ENCODE measurements around the gene FGF7.

- TF ChIP-seq, protein P1, sequence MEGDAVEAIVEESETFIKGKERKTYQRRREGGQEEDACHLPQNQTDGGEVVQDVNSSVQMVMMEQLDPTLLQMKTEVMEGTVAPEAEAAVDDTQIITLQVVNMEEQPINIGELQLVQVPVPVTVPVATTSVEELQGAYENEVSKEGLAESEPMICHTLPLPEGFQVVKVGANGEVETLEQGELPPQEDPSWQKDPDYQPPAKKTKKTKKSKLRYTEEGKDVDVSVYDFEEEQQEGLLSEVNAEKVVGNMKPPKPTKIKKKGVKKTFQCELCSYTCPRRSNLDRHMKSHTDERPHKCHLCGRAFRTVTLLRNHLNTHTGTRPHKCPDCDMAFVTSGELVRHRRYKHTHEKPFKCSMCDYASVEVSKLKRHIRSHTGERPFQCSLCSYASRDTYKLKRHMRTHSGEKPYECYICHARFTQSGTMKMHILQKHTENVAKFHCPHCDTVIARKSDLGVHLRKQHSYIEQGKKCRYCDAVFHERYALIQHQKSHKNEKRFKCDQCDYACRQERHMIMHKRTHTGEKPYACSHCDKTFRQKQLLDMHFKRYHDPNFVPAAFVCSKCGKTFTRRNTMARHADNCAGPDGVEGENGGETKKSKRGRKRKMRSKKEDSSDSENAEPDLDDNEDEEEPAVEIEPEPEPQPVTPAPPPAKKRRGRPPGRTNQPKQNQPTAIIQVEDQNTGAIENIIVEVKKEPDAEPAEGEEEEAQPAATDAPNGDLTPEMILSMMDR (IDR thresholded peaks at IDR 0.05), result no peak
- TF ChIP-seq POLR2A (IDR thresholded peaks at IDR 0.05), result no peak
These were observed 984 bp downstream of the FGF7 start for GRCh38 chr15:49423901-49424550.
